RWPE1 (cell line): Measurements from ENCODE around the gene ARHGEF4.
A peak's percentile ranks its signal among the peaks of the same experiment; 100 is the strongest.

Experiments
- CTCF ChIA-PET: fragments of 350-600 bp; sonication (Branson Sonifier 250); formaldehyde crosslinking; extraction: SDS; loops from one replicate; lab custom pipeline; 2021; lab: Yijun Ruan, JAX
- POLR2A ChIA-PET: fragments of 400-600 bp; formaldehyde crosslinking; extraction: SDS; loops from one replicate; lab custom pipeline; 2020; ENCODE audit warnings: antibody characterized with exemption; ENCODE audit not compliant: low non-redundant PET; lab: Yijun Ruan, JAX
- DNase-seq: peaks from one replicate; pipeline ENCODE4 v3.0.0; 2012; ENCODE audit warnings: low spot score
- H3K27ac ChIP-seq: fragments of 450-650 bp; 2 replicates; pipeline ENCODE4 v1.5.1; 2017
- TF ChIP-seq, protein P1 (sequence below): fragments of 450-650 bp; conservative IDR thresholded peaks from 2 replicates; pipeline ENCODE4 v1.5.1; 2017; ENCODE audit warnings: low read depth, mild to moderate bottlenecking

The ARHGEF4 gene

GRCh38 chr2:130872741-130873125 lies 36.0 kb downstream of the ARHGEF4 start:
- ChIA-PET CTCF (no interaction called here), POLR2A (no interaction called here)
- H3K27ac ChIP-seq: peak overlapping the region; percentile 61
- TF ChIP-seq, protein P1, sequence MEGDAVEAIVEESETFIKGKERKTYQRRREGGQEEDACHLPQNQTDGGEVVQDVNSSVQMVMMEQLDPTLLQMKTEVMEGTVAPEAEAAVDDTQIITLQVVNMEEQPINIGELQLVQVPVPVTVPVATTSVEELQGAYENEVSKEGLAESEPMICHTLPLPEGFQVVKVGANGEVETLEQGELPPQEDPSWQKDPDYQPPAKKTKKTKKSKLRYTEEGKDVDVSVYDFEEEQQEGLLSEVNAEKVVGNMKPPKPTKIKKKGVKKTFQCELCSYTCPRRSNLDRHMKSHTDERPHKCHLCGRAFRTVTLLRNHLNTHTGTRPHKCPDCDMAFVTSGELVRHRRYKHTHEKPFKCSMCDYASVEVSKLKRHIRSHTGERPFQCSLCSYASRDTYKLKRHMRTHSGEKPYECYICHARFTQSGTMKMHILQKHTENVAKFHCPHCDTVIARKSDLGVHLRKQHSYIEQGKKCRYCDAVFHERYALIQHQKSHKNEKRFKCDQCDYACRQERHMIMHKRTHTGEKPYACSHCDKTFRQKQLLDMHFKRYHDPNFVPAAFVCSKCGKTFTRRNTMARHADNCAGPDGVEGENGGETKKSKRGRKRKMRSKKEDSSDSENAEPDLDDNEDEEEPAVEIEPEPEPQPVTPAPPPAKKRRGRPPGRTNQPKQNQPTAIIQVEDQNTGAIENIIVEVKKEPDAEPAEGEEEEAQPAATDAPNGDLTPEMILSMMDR: no peak
- no peak for DNase-seq

DNA sequence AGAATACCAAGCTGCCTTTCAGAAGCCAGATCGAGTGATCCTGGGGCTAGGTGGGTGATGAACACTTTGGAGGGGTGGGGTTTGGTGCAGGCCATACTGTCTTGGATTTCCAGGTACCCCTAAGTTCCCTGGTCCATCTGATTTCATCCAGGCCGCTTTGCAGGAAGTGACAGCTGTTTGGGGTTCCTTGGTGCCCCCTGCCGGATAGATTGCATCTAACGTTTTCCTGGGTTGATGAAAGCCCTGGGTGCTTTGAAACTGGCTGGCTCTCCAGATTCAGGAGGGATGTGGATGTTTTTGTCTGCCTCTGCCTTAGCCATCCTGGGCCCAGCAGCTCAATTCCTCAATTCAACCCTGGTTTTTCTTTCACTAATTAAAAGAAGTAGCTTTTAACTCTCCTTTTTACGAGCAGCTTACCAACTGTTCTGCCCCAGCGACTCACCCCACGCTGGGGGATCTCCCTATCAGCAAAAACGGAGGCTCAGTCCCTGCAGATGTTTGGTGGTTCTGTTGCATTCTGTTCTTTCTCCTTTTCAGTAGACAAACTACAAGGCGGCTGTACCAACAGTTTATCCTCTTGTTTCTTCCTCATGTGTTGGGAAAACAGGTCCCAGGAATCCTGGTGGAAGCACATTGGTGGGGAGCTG lies 37.1 kb downstream of the ARHGEF4 start:
- peak; percentile 50 for DNase-seq
- peak overlapping the region; percentile 61 for H3K27ac ChIP-seq
- CTCF ChIA-PET: interaction anchor here (0.6 kb wide), 2 partner anchors 15 to 49 kb away, joined by 3 to 5 read pairs; no protein-coding TSS in a partner anchor
- TF ChIP-seq, protein P1: peak; percentile 69
- POLR2A ChIA-PET: no interaction called here

DNA sequence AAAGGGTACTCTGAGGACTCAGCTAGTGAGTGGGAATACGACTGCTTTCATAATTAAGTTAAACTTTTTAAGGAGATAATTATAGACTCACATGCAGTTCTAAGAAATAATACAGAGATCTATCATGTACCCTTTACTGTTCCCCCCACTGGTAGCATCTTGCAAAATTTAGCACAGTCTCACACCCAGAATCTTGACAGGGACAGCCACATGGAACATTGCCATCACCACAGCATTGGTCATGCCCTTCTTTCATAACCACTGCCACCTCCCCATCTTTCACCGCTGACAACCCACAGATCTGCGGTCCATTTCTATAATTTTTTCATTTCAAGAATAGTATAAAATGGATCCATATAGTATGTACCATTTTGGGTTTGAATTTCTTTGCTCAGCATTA lies 37.8 kb downstream of the ARHGEF4 start:
- POLR2A ChIA-PET: no interaction called here
- TF ChIP-seq, protein P1: no peak
- CTCF ChIA-PET: interaction anchor here (0.6 kb wide), 1 partner anchor 14 kb away, joined by 3 read pairs; no protein-coding TSS in a partner anchor
- DNase-seq: no peak
- peak overlapping the region; percentile 61 for H3K27ac ChIP-seq

GRCh38 chr2:130875935-130876334 lies 39.2 kb downstream of the ARHGEF4 start:
- POLR2A ChIA-PET: no interaction called here
- H3K27ac ChIP-seq: 0 out of 2 replicates have a peak overlapping the region, but pooled peaks have one; percentile 3
- TF ChIP-seq, protein P1: no peak
- DNase-seq: no peak
- CTCF ChIA-PET: interaction anchor here (0.6 kb wide), 1 partner anchor 13 kb away, joined by 5 read pairs; no protein-coding TSS in a partner anchor

DNA sequence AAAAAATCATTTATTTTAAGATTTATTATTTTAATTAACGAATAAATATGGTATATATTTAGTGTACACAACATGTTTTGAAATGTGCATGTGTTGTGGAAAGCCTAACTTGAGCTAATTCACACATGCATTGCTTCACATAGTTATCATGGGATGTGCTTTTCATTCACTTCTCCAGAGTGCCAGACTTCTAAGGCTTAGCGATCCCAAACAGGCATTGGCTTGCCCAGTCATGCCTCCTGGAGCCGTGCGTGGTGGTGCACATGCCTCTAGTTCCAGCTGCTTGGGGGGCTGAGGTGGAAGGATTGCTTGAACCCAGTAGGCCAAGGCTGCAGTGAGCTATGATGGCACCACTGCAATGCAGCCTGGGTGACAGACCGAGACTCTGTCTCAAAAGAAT lies 40.5 kb downstream of the ARHGEF4 start:
- POLR2A ChIA-PET: no interaction called here
- peak overlapping the region; percentile 52 for H3K27ac ChIP-seq
- DNase-seq: peak; percentile 40
- TF ChIP-seq, protein P1: no peak
- CTCF ChIA-PET: no interaction called here

DNA sequence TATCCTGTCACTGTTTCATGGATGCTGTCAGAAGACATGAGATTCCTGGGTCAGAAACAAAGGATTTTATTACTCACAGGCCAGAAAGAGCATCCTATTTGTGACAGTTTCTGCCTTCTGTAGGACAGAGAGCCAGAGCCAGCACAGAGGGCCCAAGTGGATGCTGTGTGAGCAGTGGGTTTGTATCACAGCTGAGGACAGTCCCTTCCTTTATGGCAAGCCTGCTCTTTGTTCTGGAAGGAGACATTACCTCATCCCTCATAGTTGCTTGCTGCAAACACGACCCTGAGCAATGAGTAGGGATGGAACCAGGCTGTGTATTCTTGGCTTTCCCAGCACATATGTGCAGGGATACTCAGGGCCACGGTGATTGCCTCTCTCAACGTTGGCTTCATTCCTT lies 41.6 kb downstream of the ARHGEF4 start:
- no peak for DNase-seq
- H3K27ac ChIP-seq: no peak overlapping the region
- TF ChIP-seq, protein P1: no peak
- POLR2A ChIA-PET: no interaction called here
- CTCF ChIA-PET: no interaction called here
